ENCODE results near the gene SLC16A1.

SLC16A1 gene

DNA sequence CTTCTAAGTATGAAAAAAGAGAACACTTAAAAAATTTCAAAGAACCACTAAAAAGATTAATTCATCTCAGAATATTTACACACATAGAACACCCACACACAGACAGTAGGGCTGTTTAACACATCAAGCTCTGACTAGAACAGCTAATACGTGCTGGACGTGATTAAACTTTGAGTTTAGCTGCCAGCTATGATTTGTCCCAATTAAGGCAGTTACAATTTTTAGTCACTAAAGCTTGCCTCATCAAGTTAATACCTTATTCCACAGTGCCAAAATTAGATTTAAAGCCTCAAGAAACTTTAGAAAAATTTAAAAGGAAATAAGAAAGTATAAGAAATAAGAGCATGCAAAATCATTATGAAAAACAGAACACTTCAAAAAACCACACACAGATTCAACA is 18.9 kb downstream of the SLC16A1 start:
- no peak overlapping the region for H3K4me3 ChIP-seq (ENCODE audit: low read length)
- no peak for DNase-seq (ENCODE audit: low read depth)
- TF ChIP-seq, protein P1, sequence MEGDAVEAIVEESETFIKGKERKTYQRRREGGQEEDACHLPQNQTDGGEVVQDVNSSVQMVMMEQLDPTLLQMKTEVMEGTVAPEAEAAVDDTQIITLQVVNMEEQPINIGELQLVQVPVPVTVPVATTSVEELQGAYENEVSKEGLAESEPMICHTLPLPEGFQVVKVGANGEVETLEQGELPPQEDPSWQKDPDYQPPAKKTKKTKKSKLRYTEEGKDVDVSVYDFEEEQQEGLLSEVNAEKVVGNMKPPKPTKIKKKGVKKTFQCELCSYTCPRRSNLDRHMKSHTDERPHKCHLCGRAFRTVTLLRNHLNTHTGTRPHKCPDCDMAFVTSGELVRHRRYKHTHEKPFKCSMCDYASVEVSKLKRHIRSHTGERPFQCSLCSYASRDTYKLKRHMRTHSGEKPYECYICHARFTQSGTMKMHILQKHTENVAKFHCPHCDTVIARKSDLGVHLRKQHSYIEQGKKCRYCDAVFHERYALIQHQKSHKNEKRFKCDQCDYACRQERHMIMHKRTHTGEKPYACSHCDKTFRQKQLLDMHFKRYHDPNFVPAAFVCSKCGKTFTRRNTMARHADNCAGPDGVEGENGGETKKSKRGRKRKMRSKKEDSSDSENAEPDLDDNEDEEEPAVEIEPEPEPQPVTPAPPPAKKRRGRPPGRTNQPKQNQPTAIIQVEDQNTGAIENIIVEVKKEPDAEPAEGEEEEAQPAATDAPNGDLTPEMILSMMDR (conservative IDR thresholded peaks at IDR 0.05; ENCODE audit: low read depth, low read length), result no peak

DNA sequence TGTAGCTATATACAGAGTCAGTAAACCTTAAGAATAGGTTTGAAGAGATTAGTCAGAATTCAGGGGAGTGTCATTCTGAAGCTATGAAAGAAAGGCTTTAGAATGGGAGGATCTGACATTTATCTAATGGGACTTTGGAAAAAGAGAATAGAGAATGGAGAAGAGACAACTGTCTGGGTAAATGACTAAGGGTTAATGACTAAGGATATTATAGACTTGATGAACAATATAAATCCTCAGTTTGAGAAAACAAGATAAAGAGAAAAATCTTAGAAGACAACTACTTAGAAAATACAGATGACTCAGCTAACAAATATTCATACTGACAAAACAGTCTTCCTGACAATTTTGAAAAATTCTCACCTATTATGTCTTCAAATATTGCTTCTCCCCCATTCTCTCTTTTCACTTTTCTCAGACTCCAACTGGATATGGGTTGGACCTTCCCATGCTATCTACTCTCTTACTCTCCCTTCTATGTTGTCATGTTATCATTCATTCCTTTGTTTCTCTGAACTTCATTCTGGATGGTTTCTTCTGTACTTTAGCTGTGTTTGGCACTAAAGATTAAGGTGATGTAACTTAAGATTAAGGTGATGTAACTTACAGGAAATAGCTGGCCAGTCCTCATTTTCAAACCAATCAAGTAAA is 20.4 kb downstream of the SLC16A1 start:
- DNase-seq (ENCODE audit: low read depth), result no peak
- no peak overlapping the region for H3K4me3 ChIP-seq (ENCODE audit: low read length)
- TF ChIP-seq, protein P1 (conservative IDR thresholded peaks at IDR 0.05; ENCODE audit: low read depth, low read length), result no peak

DNA sequence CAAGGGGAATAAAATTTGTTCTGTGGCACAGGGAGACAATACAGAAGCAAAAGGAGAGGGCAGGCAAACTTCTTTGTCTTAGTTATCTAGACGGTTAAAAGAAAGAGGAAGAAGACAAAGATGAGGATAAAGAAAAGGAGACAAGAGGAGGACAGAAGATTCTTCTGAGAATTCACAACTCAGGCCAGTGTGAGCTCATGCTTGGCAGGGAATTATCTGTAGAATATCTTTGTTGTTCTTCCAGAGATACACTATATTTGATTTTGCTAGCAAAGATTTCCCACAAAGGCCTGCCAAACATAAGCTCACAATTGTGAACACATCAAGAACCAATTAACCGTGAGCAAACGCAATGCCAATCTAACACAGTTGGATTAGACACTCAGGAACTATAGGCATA is 21.4 kb downstream of the SLC16A1 start:
- TF ChIP-seq, protein P1 (conservative IDR thresholded peaks at IDR 0.05; ENCODE audit: low read depth, low read length), result no peak
- no peak for DNase-seq (ENCODE audit: low read depth)
- no peak overlapping the region for H3K4me3 ChIP-seq (ENCODE audit: low read length)

DNA sequence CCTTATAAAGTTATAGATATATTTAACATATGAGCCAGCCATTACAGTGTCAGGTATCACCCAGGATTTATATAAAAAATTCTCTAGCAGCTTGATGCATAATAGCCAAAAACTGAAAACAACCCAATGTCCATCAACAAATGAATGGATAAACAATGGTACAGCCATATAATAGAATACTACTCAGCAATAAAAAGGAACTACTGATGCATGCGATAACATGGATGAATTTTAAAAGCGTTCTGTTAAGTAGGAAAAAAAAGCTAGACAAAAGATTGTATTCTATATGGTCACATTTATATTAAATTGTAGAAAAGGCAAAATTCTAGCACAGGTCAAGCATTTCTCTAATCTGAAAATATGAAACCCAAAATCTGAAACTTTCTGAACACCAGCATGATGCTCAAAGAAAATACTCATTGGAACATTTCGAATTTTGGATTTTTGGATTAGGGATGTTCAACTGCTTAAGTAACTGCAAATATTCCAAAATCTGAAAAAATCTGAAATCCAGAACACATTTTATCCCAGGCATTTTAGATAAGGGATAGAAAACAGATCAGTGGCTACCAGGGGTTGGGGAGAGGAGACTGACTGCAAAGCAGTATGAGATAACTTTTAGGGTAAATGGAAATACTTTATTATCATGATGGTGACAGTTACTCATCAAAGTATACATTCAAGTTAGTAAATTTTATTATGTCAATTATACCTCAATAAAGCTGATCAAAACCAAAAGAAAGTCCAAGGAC is 22.0 kb downstream of the SLC16A1 start:
- TF ChIP-seq, protein P1 (conservative IDR thresholded peaks at IDR 0.05; ENCODE audit: low read depth, low read length), result no peak
- no peak overlapping the region for H3K4me3 ChIP-seq (ENCODE audit: low read length)
- no peak for DNase-seq (ENCODE audit: low read depth)

DNA sequence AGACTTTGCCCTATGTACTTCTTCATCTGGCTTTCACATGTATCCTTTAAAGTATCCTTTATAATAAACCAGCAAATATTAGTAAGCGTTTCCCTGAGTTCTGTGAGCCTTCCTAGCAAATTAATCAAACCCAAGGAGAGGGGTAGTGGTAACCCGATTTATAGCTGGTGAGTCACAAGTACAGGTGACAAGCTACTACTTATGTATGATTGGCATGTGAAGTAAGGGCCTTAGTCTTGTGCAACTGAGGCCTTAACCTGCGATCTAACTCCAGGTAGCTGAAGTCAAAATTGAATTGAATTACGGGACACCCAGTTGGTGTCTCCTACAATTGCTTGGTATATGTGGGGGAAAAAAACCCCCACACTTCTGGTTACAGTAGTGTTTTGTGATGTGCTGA is 26.0 kb downstream of the SLC16A1 start:
- H3K4me3 ChIP-seq (ENCODE audit: low read length), result no peak overlapping the region
- no peak for DNase-seq (ENCODE audit: low read depth)
- TF ChIP-seq, protein P1 (conservative IDR thresholded peaks at IDR 0.05; ENCODE audit: low read depth, low read length), result no peak

DNA sequence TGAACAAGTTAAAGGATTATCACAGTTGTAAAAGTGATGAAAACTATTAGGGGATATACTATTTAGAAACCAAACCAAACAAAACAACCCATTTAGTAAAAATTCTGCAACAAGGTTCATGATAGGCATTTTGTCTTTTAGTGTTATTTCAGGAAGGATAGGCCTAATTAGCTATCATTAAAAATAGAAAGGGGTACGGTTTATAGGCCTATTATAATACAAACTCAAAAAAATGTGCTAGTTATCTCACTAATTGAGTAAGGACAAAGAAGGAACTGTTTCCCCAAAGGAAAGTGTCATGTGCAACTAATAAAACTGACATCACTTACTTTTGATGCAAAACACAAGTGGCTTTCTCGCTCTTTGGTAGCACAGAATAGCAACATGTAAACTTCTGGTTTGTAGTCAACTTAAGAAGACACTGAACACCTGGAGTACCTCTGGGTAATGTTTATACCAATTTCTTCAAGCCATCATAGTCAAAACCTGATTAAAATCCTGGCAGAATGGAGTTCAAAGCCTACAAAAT is 28.5 kb downstream of the SLC16A1 start:
- TF ChIP-seq, protein P1 (conservative IDR thresholded peaks at IDR 0.05; ENCODE audit: low read depth, low read length), result no peak
- DNase-seq (ENCODE audit: low read depth), result no peak
- no peak overlapping the region for H3K4me3 ChIP-seq (ENCODE audit: low read length)

DNA sequence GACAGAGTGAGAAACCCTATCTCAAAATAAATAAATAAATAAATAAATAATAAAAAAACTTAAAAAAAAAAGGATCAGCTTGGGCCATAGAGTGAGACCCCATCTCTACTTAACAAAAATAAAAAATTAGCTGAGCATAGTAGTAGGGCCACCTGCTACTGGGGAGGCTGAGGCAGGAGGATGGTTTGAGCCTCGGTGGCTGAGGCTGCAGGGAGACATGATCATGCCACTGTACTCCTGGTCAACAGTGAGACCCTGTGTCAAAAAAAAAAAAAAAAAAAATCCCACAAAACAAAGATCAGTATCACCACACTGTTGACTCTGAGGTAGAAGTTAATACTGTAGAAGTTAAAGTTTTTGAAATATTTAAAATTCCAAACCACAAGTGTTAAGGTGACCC is 29.1 kb downstream of the SLC16A1 start:
- H3K4me3 ChIP-seq (ENCODE audit: low read length), result no peak overlapping the region
- no peak for DNase-seq (ENCODE audit: low read depth)
- TF ChIP-seq, protein P1 (conservative IDR thresholded peaks at IDR 0.05; ENCODE audit: low read depth, low read length), result no peak

Measured in retinal pigment epithelial cell (primary cell).